Memory B cell (primary cell): ENCODE measurements around the gene FBH1.
"Not testable (repeated sequence)": the region's sequence is repeated elsewhere in the genome, so short reads cannot be mapped to it uniquely, and the experiment has no call there.

Source experiments
- ATAC-seq: fragments of 150-1000 bp; cut with Tn5 transposase; 2 replicates; pipeline ENCODE4 v1.10.0; 2021; ENCODE audit warnings: low read depth, mild to moderate bottlenecking, moderate library complexity
- DNase-seq, 2 donors: peaks; one replicate each; pipeline ENCODE4 v3.0.0; 2022; ENCODE audit warnings: low spot score in 2 of 2
- H3K27ac Mint-ChIP-seq: one replicate; pipeline ENCODE4 v1.8.0; 2022; ENCODE audit warnings: mild to moderate bottlenecking, moderate library complexity, mixed read lengths
- H3K27me3 Mint-ChIP-seq: one replicate; pipeline ENCODE4 v1.8.0; 2022; ENCODE audit warnings: mixed read lengths
- H3K36me3 Mint-ChIP-seq: one replicate; pipeline ENCODE4 v1.8.0; 2022; ENCODE audit warnings: mild to moderate bottlenecking, mixed read lengths
- H3K4me1 Mint-ChIP-seq: one replicate; pipeline ENCODE4 v1.8.0; 2022; ENCODE audit warnings: mixed read lengths
- H3K4me3 Mint-ChIP-seq: one replicate; pipeline ENCODE4 v1.8.0; 2022; ENCODE audit warnings: mild to moderate bottlenecking, moderate library complexity, mixed read lengths
- H3K9me3 Mint-ChIP-seq: one replicate; pipeline ENCODE4 v1.8.0; 2022; ENCODE audit warnings: mixed read lengths

The FBH1 gene

GRCh38 chr10:5945190-5945509, 55.1 kb downstream of the FBH1 start:
- no peak overlapping the region for H3K4me3 Mint-ChIP-seq
- DNase-seq (no peak), ATAC-seq (no peak)
- H3K27ac Mint-ChIP-seq = no peak overlapping the region
- H3K36me3 Mint-ChIP-seq = no peaks in the 10 kb centered on the region
- peaks cover 9% of the 10 kb centered on the region for H3K4me1 Mint-ChIP-seq
- H3K27me3 Mint-ChIP-seq = no peaks in the 10 kb centered on the region
- no peaks in the 10 kb centered on the region for H3K9me3 Mint-ChIP-seq

- Mint-ChIP-seq H3K27ac (no peak overlapping the region), H3K36me3 (no peaks in the 10 kb centered on the region), H3K4me1 (peaks cover 9% of the 10 kb centered on the region), H3K9me3 (no peaks in the 10 kb centered on the region), H3K4me3 (peak overlapping the region; percentile 66), H3K27me3 (no peaks in the 10 kb centered on the region)
- no peak for ATAC-seq
- DNase-seq = no peak
Measured at GRCh38 chr10:5945561-5946418, 55.7 kb downstream of the FBH1 start.

GRCh38 chr10:5946419-5946775, 56.4 kb downstream of the FBH1 start:
- not testable (repeated sequence) for H3K4me3 Mint-ChIP-seq, H3K9me3 Mint-ChIP-seq, H3K36me3 Mint-ChIP-seq, H3K27ac Mint-ChIP-seq, H3K4me1 Mint-ChIP-seq, H3K27me3 Mint-ChIP-seq, ATAC-seq, DNase-seq

- ATAC-seq = no peak
- Mint-ChIP-seq H3K27ac (no peak overlapping the region), H3K9me3 (no peaks in the 10 kb centered on the region)
Measured at GRCh38 chr10:5946786-5947185, 56.7 kb downstream of the FBH1 start.

GRCh38 chr10:5947471-5948207, 57.6 kb downstream of the FBH1 start:
- no peak overlapping the region for H3K27ac Mint-ChIP-seq

More at GRCh38 chr10:5946786-5947185, 56.7 kb downstream of the FBH1 start:
- Mint-ChIP-seq H3K4me1 (peaks cover 6% of the 10 kb centered on the region), H3K36me3 (peaks cover under 1% of the 10 kb centered on the region), H3K4me3 (no peak overlapping the region), H3K27me3 (no peaks in the 10 kb centered on the region)
- no peak for DNase-seq

GRCh38 chr10:5948208-5948585, 58.2 kb downstream of the FBH1 start:
- Mint-ChIP-seq H3K36me3 (peaks cover 6% of the 10 kb centered on the region), H3K27ac (no peak overlapping the region), H3K4me3 (no peak overlapping the region), H3K4me1 (peaks cover 6% of the 10 kb centered on the region), H3K27me3 (no peaks in the 10 kb centered on the region), H3K9me3 (no peaks in the 10 kb centered on the region)
- ATAC-seq (no peak), DNase-seq (no peak)

More at GRCh38 chr10:5947471-5948207, 57.6 kb downstream of the FBH1 start:
- peaks cover 5% of the 10 kb centered on the region for H3K36me3 Mint-ChIP-seq
- H3K9me3 Mint-ChIP-seq = no peaks in the 10 kb centered on the region
- no peak overlapping the region for H3K4me3 Mint-ChIP-seq
- ATAC-seq = no peak
- DNase-seq = no peak
- H3K4me1 Mint-ChIP-seq = peaks cover 6% of the 10 kb centered on the region
- H3K27me3 Mint-ChIP-seq = no peaks in the 10 kb centered on the region

- peak in 1 of 2 donors; percentile 9 for DNase-seq
- no peak overlapping the region for H3K4me3 Mint-ChIP-seq
- no peak overlapping the region for H3K27ac Mint-ChIP-seq
- peak; percentile 34 for ATAC-seq
- no peaks in the 10 kb centered on the region for H3K27me3 Mint-ChIP-seq
- no peaks in the 10 kb centered on the region for H3K9me3 Mint-ChIP-seq
- H3K4me1 Mint-ChIP-seq = peaks cover 6% of the 10 kb centered on the region
- H3K36me3 Mint-ChIP-seq = peaks cover 6% of the 10 kb centered on the region
Measured at GRCh38 chr10:5949009-5949759, 59.1 kb downstream of the FBH1 start.

- H3K27ac Mint-ChIP-seq = no peak overlapping the region
- H3K4me1 Mint-ChIP-seq = no peaks in the 10 kb centered on the region
- ATAC-seq = no peak
- no peaks in the 10 kb centered on the region for H3K27me3 Mint-ChIP-seq
- no peaks in the 10 kb centered on the region for H3K9me3 Mint-ChIP-seq
- DNase-seq = no peak
- H3K4me3 Mint-ChIP-seq = no peak overlapping the region
- peaks cover 6% of the 10 kb centered on the region for H3K36me3 Mint-ChIP-seq
Measured at GRCh38 chr10:5951167-5951711, 61.2 kb downstream of the FBH1 start.

GRCh38 chr10:5951721-5952407, 61.8 kb downstream of the FBH1 start:
- H3K27me3 Mint-ChIP-seq = no peaks in the 10 kb centered on the region
- no peaks in the 10 kb centered on the region for H3K4me1 Mint-ChIP-seq
- no peak for DNase-seq
- no peak overlapping the region for H3K4me3 Mint-ChIP-seq
- H3K9me3 Mint-ChIP-seq = no peaks in the 10 kb centered on the region
- peaks cover 6% of the 10 kb centered on the region for H3K36me3 Mint-ChIP-seq
- ATAC-seq = no peak
- no peak overlapping the region for H3K27ac Mint-ChIP-seq

- Mint-ChIP-seq H3K4me3 (no peak overlapping the region), H3K27me3 (no peaks in the 10 kb centered on the region), H3K9me3 (no peaks in the 10 kb centered on the region), H3K36me3 (peaks cover 7% of the 10 kb centered on the region), H3K27ac (no peak overlapping the region), H3K4me1 (no peaks in the 10 kb centered on the region)
- ATAC-seq (no peak), DNase-seq (no peak)
Measured at GRCh38 chr10:5952731-5953385, 62.8 kb downstream of the FBH1 start.

GRCh38 chr10:5953676-5954075, 63.6 kb downstream of the FBH1 start:
- ATAC-seq = no peak
- Mint-ChIP-seq H3K9me3 (no peaks in the 10 kb centered on the region), H3K27me3 (no peaks in the 10 kb centered on the region), H3K4me1 (no peaks in the 10 kb centered on the region), H3K4me3 (no peak overlapping the region), H3K36me3 (peaks cover 8% of the 10 kb centered on the region), H3K27ac (no peak overlapping the region)
- no peak for DNase-seq

GRCh38 chr10:5956146-5956936, 66.3 kb downstream of the FBH1 start:
- ATAC-seq = no peak
- no peak for DNase-seq
- H3K9me3 Mint-ChIP-seq = no peaks in the 10 kb centered on the region
- H3K36me3 Mint-ChIP-seq = peaks cover 20% of the 10 kb centered on the region
- H3K27me3 Mint-ChIP-seq = no peaks in the 10 kb centered on the region
- no peaks in the 10 kb centered on the region for H3K4me1 Mint-ChIP-seq
- no peak overlapping the region for H3K4me3 Mint-ChIP-seq
- H3K27ac Mint-ChIP-seq = no peak overlapping the region

- Mint-ChIP-seq H3K36me3 (peaks cover 18% of the 10 kb centered on the region), H3K27me3 (no peaks in the 10 kb centered on the region), H3K27ac (no peak overlapping the region), H3K4me1 (no peaks in the 10 kb centered on the region), H3K9me3 (no peaks in the 10 kb centered on the region), H3K4me3 (no peak overlapping the region)
- DNase-seq = no peak
- ATAC-seq = no peak
Measured at GRCh38 chr10:5958077-5958476, 68.0 kb downstream of the FBH1 start.
